RWPE2 (cell line): ENCODE measurements around the gene ARNT2.

Source experiments
- ATAC-seq: fragments of 200-7000 bp; cut with Tn5 transposase; 3 replicates; pipeline ENCODE4 v1.9.1; 2021; ENCODE audit warnings: low read depth
- DNase-seq: peaks from one replicate; pipeline ENCODE4 v3.0.0-alpha.2; 2020; ENCODE audit warnings: low spot score
- H3K27ac ChIP-seq: fragments of 450-650 bp; 2 replicates; pipeline ENCODE4 v1.5.1; 2017; ENCODE audit warnings: mild to moderate bottlenecking; ENCODE audit not compliant: poor library complexity, severe bottlenecking
- H3K27me3 ChIP-seq: fragments of 250-450 bp; sonication (Bioruptor Pico); 2 replicates; pipeline ENCODE4 v1.5.1; 2021; ENCODE audit warnings: mild to moderate bottlenecking, moderate library complexity; ENCODE audit not compliant: insufficient read depth, poor library complexity, severe bottlenecking
- H3K36me3 ChIP-seq: fragments of 250-450 bp; sonication (Bioruptor Pico); 2 replicates; pipeline ENCODE4 v1.5.1; 2020; ENCODE audit warnings: low read depth, mild to moderate bottlenecking, moderate library complexity
- H3K4me1 ChIP-seq: fragments of 250-450 bp; sonication (Bioruptor Pico); 2 replicates; pipeline ENCODE4 v1.5.1; 2021; ENCODE audit warnings: mild to moderate bottlenecking, moderate library complexity; ENCODE audit not compliant: insufficient read depth, poor library complexity, severe bottlenecking
- H3K4me3 ChIP-seq: fragments of 250-450 bp; sonication (Bioruptor Pico); 2 replicates; pipeline ENCODE4 v1.5.1; 2021; ENCODE audit warnings: mild to moderate bottlenecking, moderate library complexity; ENCODE audit not compliant: severe bottlenecking
- H3K9me3 ChIP-seq: fragments of 250-450 bp; sonication (Bioruptor Pico); 2 replicates; pipeline ENCODE4 v1.5.1; 2021; ENCODE audit warnings: mild to moderate bottlenecking, moderate library complexity; ENCODE audit not compliant: severe bottlenecking
- TF ChIP-seq, protein P1 (sequence below): fragments of 450-650 bp; IDR thresholded peaks from one replicate; pipeline ENCODE4 v1.5.1; 2017; ENCODE audit warnings: mild to moderate bottlenecking, moderate library complexity; ENCODE audit not compliant: poor library complexity, severe bottlenecking

Gene ARNT2

DNA sequence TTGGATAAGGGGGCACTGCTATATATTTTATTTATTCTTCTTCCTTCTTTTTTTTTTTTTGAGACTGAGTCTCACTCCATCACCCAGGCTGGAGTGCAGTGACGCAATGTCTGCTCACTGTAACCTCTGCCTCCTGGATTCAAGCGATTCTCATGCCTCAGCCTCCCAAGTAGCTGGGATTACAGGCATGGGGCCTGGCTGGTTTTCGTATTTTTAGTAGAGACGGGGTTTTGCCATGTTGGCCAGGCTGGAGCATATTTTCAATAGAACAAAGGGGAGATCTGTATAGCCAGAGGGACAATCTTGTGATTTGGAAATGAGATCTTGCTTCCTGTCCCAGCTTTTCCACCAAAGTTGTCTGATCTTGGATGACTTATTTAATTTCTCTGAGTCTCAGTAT lies 157.9 kb downstream of the ARNT2 start:
- no peak for ATAC-seq

DNA sequence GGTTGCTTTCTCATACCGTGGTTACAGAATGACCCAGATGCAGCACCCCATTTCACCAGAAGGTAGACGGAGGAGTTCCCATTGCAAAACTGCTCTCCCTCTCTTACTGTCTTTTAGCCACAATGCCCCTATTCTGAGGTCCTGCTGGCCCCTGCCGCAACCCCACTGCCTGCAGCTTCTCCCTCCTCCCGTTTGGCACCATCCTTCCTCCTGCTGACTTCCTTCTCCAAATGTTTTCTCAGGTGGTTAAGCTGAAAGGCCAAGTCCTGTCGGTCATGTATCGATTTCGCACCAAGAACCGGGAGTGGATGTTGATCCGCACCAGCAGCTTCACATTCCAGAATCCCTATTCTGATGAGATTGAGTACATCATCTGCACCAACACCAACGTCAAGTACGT lies 158.7 kb downstream of the ARNT2 start:
- Histone ChIP-seq H3K4me1 (peaks cover under 1% of the 10 kb centered on the region), H3K9me3 (no peaks in the 10 kb centered on the region), H3K36me3 (no peaks in the 10 kb centered on the region), H3K27ac (no peak overlapping the region), H3K4me3 (no peak overlapping the region), H3K27me3 (no peaks in the 10 kb centered on the region)
- DNase-seq (no peak), ATAC-seq (no peak)
- TF ChIP-seq, protein P1, sequence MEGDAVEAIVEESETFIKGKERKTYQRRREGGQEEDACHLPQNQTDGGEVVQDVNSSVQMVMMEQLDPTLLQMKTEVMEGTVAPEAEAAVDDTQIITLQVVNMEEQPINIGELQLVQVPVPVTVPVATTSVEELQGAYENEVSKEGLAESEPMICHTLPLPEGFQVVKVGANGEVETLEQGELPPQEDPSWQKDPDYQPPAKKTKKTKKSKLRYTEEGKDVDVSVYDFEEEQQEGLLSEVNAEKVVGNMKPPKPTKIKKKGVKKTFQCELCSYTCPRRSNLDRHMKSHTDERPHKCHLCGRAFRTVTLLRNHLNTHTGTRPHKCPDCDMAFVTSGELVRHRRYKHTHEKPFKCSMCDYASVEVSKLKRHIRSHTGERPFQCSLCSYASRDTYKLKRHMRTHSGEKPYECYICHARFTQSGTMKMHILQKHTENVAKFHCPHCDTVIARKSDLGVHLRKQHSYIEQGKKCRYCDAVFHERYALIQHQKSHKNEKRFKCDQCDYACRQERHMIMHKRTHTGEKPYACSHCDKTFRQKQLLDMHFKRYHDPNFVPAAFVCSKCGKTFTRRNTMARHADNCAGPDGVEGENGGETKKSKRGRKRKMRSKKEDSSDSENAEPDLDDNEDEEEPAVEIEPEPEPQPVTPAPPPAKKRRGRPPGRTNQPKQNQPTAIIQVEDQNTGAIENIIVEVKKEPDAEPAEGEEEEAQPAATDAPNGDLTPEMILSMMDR, result no peak

More for the DNA sequence above, 157.9 kb downstream of the ARNT2 start:
- DNase-seq, result no peak
- Histone ChIP-seq H3K27ac (no peak overlapping the region), H3K9me3 (no peaks in the 10 kb centered on the region), H3K36me3 (no peaks in the 10 kb centered on the region), H3K4me1 (no peaks in the 10 kb centered on the region), H3K27me3 (no peaks in the 10 kb centered on the region), H3K4me3 (no peak overlapping the region)
- TF ChIP-seq, protein P1, result no peak

DNA sequence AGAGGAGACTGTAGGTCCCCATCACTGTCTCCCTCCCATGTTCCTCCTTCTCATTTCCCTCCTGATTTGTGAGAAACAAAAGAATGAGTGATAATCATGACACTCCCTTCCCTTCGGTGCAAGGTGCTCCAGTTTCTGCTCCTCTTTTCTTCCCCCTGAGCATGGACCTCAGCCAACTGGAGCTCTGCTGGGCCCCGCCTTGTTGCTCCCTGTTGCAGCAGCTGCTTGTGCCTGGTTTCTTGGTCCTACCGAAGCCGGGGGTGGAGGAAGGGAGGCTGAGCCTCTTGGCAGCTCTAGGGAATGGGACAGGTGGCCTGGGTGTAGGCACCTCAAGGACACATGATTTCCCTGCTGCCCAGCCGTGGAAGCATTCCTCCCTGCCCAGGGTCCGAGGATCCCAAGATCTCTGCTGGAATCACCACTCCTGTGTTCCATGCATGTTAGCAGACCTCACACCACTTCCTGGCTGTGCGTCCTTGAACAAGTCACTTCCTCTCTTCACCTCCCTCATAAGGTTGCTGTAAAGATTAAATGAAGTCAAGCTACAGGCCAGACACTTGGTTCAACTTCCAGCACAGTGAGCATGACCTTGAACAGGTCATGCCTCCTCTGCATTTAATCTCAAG lies 159.3 kb downstream of the ARNT2 start:
- H3K4me1 ChIP-seq, result peaks cover 6% of the 10 kb centered on the region
- no peak for ATAC-seq

DNA sequence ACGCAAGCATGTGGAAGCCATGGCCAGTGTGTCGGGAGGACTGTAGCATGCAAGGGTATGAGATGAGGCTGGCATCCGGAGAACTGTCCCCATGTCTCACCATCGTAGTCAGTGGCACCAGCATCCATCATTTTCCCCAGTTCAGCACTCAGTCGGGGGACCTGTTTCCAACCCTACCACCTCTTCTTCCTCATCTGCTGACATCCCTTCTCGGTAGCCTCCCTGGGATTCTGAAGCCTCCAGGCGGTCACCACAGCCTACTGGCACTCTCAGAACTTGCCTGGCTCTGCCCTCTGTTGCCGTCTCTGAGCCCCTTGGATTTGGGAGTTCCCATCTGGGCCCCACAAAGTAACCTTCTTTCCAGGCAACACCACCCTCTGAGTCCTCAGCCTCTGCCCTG lies 159.9 kb downstream of the ARNT2 start:
- Histone ChIP-seq H3K4me3 (no peak overlapping the region), H3K9me3 (no peaks in the 10 kb centered on the region), H3K27ac (no peak overlapping the region), H3K4me1 (peaks cover 6% of the 10 kb centered on the region), H3K27me3 (no peaks in the 10 kb centered on the region), H3K36me3 (no peaks in the 10 kb centered on the region)
- TF ChIP-seq, protein P1, result no peak
- DNase-seq (no peak), ATAC-seq (no peak)

More for the DNA sequence above, 159.3 kb downstream of the ARNT2 start:
- no peak for DNase-seq
- Histone ChIP-seq H3K27me3 (no peaks in the 10 kb centered on the region), H3K36me3 (no peaks in the 10 kb centered on the region), H3K27ac (no peak overlapping the region), H3K9me3 (no peaks in the 10 kb centered on the region), H3K4me3 (no peak overlapping the region)
- TF ChIP-seq, protein P1, result no peak

DNA sequence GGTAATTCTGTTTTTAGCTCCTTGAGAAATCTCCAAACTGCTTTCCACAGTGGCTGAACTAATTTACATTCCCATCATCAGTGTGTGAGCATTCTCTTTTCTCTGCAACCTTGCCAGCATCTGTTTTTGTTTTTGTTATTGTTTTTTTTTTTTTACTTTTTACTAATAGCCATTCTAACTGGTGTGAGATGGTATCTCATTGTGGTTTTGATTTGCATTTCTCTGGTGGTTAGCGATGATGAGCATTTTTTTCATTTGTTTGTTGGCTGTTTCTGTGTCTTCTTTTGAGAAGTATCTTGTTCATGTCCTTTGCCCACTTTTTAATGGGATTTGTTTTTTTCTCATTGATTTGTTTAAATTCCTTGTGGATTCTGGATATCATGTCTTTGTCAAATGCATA lies 161.2 kb downstream of the ARNT2 start:
- TF ChIP-seq, protein P1, result no peak
- Histone ChIP-seq H3K9me3 (no peaks in the 10 kb centered on the region), H3K4me1 (peaks cover 6% of the 10 kb centered on the region), H3K27ac (no peak overlapping the region), H3K27me3 (no peaks in the 10 kb centered on the region), H3K4me3 (no peak overlapping the region), H3K36me3 (no peaks in the 10 kb centered on the region)
- DNase-seq (no peak), ATAC-seq (no peak)
